Measurements from ENCODE around the gene ARID1B. TPM values are rescaled to one million over a fixed set of nuclear protein-coding genes. Genes with fewer than 3 reads are reported as not detected.
"Not testable (repeated sequence)": the region's sequence is repeated elsewhere in the genome, so short reads cannot be mapped to it uniquely, and the experiment has no call there.

Gene ARID1B
- total RNA-seq, 1 donor from 2014 or later, result 248 TPM

- intact Hi-C loops (cut with micrococcal nuclease), result no loop called here
- Mint-ChIP-seq H3K4me1 (no peaks in the 10 kb centered on the region), H3K4me3 (no peak overlapping the region), H3K27me3 (no peaks in the 10 kb centered on the region), H3K27ac (no peak overlapping the region), H3K36me3 (ENCODE audit: low read depth) (peaks cover 80% of the 10 kb centered on the region), H3K9me3 (no peaks in the 10 kb centered on the region)
- no peak for ATAC-seq (ENCODE audit: low read depth)
- DNase-seq, result no peak
- CTCF ChIA-PET, result no interaction called here
- POLR2A ChIA-PET, result no interaction called here
- TF ChIP-seq, protein P1, sequence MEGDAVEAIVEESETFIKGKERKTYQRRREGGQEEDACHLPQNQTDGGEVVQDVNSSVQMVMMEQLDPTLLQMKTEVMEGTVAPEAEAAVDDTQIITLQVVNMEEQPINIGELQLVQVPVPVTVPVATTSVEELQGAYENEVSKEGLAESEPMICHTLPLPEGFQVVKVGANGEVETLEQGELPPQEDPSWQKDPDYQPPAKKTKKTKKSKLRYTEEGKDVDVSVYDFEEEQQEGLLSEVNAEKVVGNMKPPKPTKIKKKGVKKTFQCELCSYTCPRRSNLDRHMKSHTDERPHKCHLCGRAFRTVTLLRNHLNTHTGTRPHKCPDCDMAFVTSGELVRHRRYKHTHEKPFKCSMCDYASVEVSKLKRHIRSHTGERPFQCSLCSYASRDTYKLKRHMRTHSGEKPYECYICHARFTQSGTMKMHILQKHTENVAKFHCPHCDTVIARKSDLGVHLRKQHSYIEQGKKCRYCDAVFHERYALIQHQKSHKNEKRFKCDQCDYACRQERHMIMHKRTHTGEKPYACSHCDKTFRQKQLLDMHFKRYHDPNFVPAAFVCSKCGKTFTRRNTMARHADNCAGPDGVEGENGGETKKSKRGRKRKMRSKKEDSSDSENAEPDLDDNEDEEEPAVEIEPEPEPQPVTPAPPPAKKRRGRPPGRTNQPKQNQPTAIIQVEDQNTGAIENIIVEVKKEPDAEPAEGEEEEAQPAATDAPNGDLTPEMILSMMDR (IDR thresholded peaks at IDR 0.05), result no peak
These were observed 368.6 kb downstream of the ARID1B start for GRCh38 chr6:157145656-157146285.

DNA sequence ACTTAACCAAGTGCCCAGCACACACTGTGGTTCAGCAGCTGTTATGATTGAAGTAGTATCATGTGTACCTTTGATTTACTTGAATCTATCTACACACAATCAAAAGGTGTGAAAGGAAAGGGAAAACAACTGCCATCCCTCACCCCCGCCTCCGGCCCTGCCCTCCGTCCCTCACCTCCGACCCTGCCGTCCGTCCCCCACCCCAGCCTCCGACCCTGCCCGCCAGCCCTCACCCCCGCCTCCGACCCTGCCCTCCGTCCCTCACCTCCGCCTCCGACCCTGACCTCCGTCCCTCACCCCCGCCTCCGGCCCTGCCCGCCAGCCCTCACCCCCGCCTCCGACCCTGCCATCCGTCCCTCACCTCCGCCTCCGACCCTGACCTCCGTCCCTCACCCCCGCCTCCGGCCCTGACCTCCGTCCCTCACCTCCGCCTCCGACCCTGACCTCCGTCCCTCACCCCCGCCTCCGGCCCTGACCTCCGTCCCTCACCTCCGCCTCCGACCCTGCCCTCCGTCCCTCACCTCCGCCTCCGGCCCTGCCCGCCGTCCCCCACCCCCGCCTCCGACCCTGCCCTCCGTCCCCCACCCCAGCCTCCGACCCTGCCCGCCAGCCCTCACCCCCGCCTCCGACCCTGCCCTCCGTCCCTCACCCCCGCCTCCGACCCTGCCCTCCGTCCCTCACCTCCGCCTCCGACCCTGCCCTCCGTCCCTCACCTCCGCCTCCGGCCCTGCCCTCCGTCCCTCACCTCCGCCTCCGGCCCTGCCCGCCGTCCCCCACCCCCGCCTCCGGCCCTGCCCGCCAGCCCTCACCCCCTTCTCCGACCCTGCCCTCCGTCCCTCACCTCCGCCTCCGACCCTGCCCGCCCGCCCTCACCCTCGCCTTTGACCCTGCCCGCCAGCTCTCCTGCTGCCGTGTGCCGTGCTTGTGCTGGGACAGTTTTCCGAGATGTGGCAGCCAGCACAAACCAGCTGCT is 370.2 kb downstream of the ARID1B start:
- H3K27me3 Mint-ChIP-seq; H3K4me1 Mint-ChIP-seq; intact Hi-C loops (cut with micrococcal nuclease); H3K9me3 Mint-ChIP-seq; DNase-seq; ATAC-seq (ENCODE audit: low read depth); CTCF ChIA-PET; H3K4me3 Mint-ChIP-seq; H3K27ac Mint-ChIP-seq; POLR2A ChIA-PET: not testable (repeated sequence)
- peaks cover 79% of the 10 kb centered on the region for H3K36me3 Mint-ChIP-seq (ENCODE audit: low read depth)

GRCh38 chr6:157148391-157149323 is 371.5 kb downstream of the ARID1B start:
- Mint-ChIP-seq H3K27ac (no peak overlapping the region), H3K27me3 (no peaks in the 10 kb centered on the region), H3K4me3 (no peak overlapping the region), H3K9me3 (no peaks in the 10 kb centered on the region), H3K36me3 (ENCODE audit: low read depth) (peaks cover 80% of the 10 kb centered on the region), H3K4me1 (no peaks in the 10 kb centered on the region)
- ChIA-PET CTCF (interaction anchor here (0.6 kb wide), 1 partner anchor 87 kb away, joined by 3 read pairs; no protein-coding TSS in a partner anchor), POLR2A (no interaction called here)
- ATAC-seq (ENCODE audit: low read depth) (no peak), DNase-seq (no peak)
- TF ChIP-seq, protein P1 (IDR thresholded peaks at IDR 0.05), result no peak
- intact Hi-C loops (cut with micrococcal nuclease), result no loop called here

DNA sequence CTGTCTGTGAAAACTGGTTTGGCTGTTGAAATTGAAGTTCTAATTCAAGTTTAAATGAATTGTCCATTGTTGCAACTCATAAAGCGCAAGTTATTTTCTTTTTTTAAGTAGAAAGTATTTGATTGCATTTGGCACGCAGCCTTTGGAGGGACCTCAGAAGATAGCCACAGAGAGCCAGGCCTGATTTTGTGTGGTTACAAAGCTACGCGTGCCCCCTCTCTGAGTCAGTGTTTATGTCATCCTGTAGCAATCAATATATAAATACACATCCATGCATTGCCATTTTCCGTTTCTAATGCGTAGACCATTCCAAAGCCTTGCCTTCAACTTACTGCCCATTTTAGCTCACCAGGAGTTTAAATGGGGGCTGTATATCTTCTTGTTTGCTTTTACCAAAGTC is 372.9 kb downstream of the ARID1B start:
- peaks cover 82% of the 10 kb centered on the region for H3K36me3 Mint-ChIP-seq (ENCODE audit: low read depth)
- no peak for ATAC-seq (ENCODE audit: low read depth)

DNA sequence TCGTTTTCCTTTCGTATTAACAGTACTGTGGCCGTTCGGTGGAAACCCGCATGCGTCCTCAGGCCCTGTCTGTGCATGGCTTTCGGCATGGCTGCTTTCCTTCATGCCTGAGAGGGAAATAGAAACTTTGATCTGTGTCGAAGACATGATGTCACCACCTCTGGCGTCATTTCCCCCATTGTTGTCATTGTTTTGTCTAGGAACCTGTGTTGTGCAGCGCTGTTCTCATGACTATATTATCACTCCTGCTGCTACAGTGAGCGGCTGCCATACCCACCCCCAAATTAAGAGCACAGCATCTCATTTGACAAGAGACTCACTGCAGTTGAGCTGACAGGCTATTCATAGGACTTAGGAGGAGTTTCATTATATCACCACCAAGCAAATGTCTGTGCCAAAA is 373.9 kb downstream of the ARID1B start:
- H3K4me3 Mint-ChIP-seq, result no peak overlapping the region
- ATAC-seq (ENCODE audit: low read depth) (no peak), DNase-seq (no peak)
- POLR2A ChIA-PET, result no interaction called here
- no peaks in the 10 kb centered on the region for H3K27me3 Mint-ChIP-seq
- H3K27ac Mint-ChIP-seq, result no peak overlapping the region
- intact Hi-C loops (cut with micrococcal nuclease), result no loop called here
- no peaks in the 10 kb centered on the region for H3K9me3 Mint-ChIP-seq
- H3K36me3 Mint-ChIP-seq (ENCODE audit: low read depth), result peaks cover 82% of the 10 kb centered on the region
- H3K4me1 Mint-ChIP-seq, result no peaks in the 10 kb centered on the region
- TF ChIP-seq, protein P1 (IDR thresholded peaks at IDR 0.05), result no peak
- CTCF ChIA-PET, result no interaction called here

More for the DNA sequence above, 372.9 kb downstream of the ARID1B start:
- H3K4me1 Mint-ChIP-seq, result no peaks in the 10 kb centered on the region
- CTCF ChIA-PET, result no interaction called here
- DNase-seq, result no peak
- no peak overlapping the region for H3K27ac Mint-ChIP-seq
- intact Hi-C loops (cut with micrococcal nuclease), result no loop called here
- H3K27me3 Mint-ChIP-seq, result no peaks in the 10 kb centered on the region
- TF ChIP-seq, protein P1 (IDR thresholded peaks at IDR 0.05), result no peak
- POLR2A ChIA-PET, result no interaction called here
- H3K9me3 Mint-ChIP-seq, result no peaks in the 10 kb centered on the region
- no peak overlapping the region for H3K4me3 Mint-ChIP-seq
